HL-60 (cell line): ENCODE data around the gene WNT10A.

ENCODE experiments used
- DNase-seq, 2 experiments: peaks; one replicate each; pipeline ENCODE4 v3.0.0-alpha.2; 2010 to 2020; ENCODE audit warnings: low read depth in 1 of 2, low spot score in 1 of 2
- H3K27ac ChIP-seq: fragments of 250-450 bp; sonication (Bioruptor Pico); replicated peaks from 2 replicates; pipeline ENCODE4 v1.5.1; 2020; ENCODE audit warnings: mild to moderate bottlenecking, moderate library complexity
- H3K27me3 ChIP-seq: fragments of 250-450 bp; sonication (Bioruptor Pico); 2 replicates; pipeline ENCODE4 v1.5.1; 2021; ENCODE audit warnings: mild to moderate bottlenecking, moderate library complexity; ENCODE audit not compliant: insufficient read depth, poor library complexity, severe bottlenecking
- H3K4me3 ChIP-seq: replicated peaks from 2 replicates; pipeline ENCODE4 v1.5.1; 2011; ENCODE audit warnings: mild to moderate bottlenecking, control low read depth, low read length; ENCODE audit not compliant: insufficient read depth
- CTCF ChIP-seq: IDR thresholded peaks from one replicate; pipeline ENCODE4 v1.5.1; 2011; ENCODE audit warnings: low read length, control low read depth, inconsistent platforms; ENCODE audit not compliant: insufficient read depth
- GABPA ChIP-seq: IDR thresholded peaks from 2 replicates; pipeline ENCODE4 v1.6.1; 2012; ENCODE audit warnings: low read depth
- POLR2AphosphoS5 ChIP-seq: IDR thresholded peaks from 2 replicates; pipeline ENCODE4 v1.6.1; 2012; ENCODE audit warnings: low read depth
- REST ChIP-seq: IDR thresholded peaks from 2 replicates; pipeline ENCODE4 v1.6.1; 2012; ENCODE audit warnings: low read depth; ENCODE audit not compliant: insufficient replicate concordance
- SPI1 ChIP-seq: IDR thresholded peaks from 2 replicates; pipeline ENCODE4 v1.6.1; 2012; ENCODE audit warnings: low read depth, mild to moderate bottlenecking, borderline replicate concordance

The WNT10A gene

DNA sequence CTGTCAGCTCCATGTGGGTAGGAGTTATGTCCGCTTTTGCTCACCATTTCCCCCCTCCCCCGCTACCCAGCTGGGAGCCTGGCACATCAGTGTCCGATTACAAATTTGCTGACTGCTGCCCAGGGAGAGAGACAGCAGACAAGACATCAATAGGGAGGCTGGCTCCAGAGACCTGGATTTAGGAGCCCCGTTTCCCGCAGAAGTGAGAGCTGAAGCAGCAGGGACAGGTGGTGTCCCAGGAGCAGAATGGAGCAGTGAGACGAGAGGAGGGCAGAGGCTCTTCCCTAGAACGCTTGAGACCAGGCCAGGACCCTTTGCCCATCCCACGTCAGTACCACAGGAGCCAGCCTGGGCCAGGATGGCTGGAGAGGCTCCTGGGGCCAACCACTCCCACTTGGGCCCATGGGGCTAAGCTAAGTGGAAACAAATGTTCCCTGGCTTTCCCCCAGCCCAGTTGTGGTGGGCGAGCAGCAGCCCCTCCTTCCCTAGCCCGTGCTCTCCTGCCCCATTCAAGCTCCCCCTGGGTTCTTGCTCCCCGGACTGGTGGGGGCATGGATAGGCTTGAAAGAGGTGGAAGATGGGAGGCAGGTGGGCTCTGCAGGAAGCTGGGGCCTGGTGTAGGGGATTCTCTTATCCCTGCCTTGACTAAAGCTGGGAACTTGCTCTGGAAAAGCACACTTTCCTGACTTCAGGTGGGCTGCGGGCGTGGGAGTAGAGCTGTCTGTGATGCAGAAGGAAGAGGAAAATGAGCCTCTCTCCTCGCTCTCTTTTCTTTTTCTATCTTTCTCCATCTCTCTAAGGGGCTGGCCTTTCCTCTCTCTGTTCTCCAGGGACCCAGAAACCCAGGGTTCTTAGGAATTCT, 25.1 kb upstream of the WNT10A start:
- no peak overlapping the region for H3K4me3 ChIP-seq
- peaks cover 50% of the 10 kb centered on the region for H3K27me3 ChIP-seq
- TF ChIP-seq CTCF (no peak), POLR2AphosphoS5 (no peak), GABPA (no peak), SPI1 (no peak), REST (no peak)
- H3K27ac ChIP-seq: no peak overlapping the region
- DNase-seq: no peak

- Histone ChIP-seq H3K27ac (no peak overlapping the region), H3K4me3 (no peak overlapping the region), H3K27me3 (peaks cover 58% of the 10 kb centered on the region)
- DNase-seq: no peak
- no peak for TF ChIP-seq POLR2AphosphoS5
- TF ChIP-seq REST: no peak
- no peak for TF ChIP-seq GABPA
- TF ChIP-seq CTCF: no peak
These were observed 24.3 kb upstream of the WNT10A start for GRCh38 chr2:218856167-218856895.

GRCh38 chr2:218856896-218857243, 23.8 kb upstream of the WNT10A start:
- no peak overlapping the region for H3K4me3 ChIP-seq
- peaks cover 63% of the 10 kb centered on the region for H3K27me3 ChIP-seq
- DNase-seq: no peak
- TF ChIP-seq SPI1 (no peak), GABPA (no peak), CTCF (no peak), REST (no peak), POLR2AphosphoS5 (no peak)
- H3K27ac ChIP-seq: no peak overlapping the region
